Measurements from ENCODE around the gene ARMH3. TPM values are rescaled to one million over a fixed set of nuclear protein-coding genes. Genes with fewer than 3 reads are reported as not detected.

The ARMH3 gene
- total and polyA plus RNA-seq, 10 of the 15 experiments (the other 5 are each of a cell fraction or from before 2014, with no cell fraction given) = 13.0 to 33.0 (median 16.4) TPM

GRCh38 chr10:102064868-102065560 lies 9.0 kb upstream of the ARMH3 start, which contains the start of gene HPS6:
Gene HPS6, plus strand, starts transcription at chr10:102065349. Its CDS starts 126 bp downstream, at chr10:102065475.
- Histone ChIP-seq H3K9ac (ENCODE audit: control insufficient read depth, insufficient read depth, low read length) (peak within 1 kb of the TSS; percentile 87), H3K4me3 (peak within 1 kb of the TSS; percentile 90), H3K4me1 (ENCODE audit: control insufficient read depth, insufficient read depth, low read length) (peaks cover 7% of the 10 kb centered on the region), H3K9me3 (replicated peaks; ENCODE audit: control insufficient read depth, insufficient read depth, low read length) (no peaks in the 10 kb centered on the region), H4K20me1 (ENCODE audit: control insufficient read depth, insufficient read depth) (no peaks in the 10 kb centered on the region), H2AFZ (ENCODE audit: control insufficient read depth, low read depth, low read length) (peak within 1 kb of the TSS; percentile 89), H3K36me3 (ENCODE audit: control insufficient read depth in 2 of 2, insufficient read depth in 2 of 2, low read length in 1 of 2) (no peaks in the 10 kb centered on the region), H3K79me2 (ENCODE audit: control insufficient read depth, insufficient read depth, low read length) (peaks cover 20% of the 10 kb centered on the region), H3K4me2 (ENCODE audit: control insufficient read depth, insufficient read depth) (peak within 1 kb of the TSS; percentile 96), H3K27ac (ENCODE audit: control insufficient read depth, insufficient read depth) (peak within 1 kb of the TSS; percentile 73), H3K27me3 (replicated peaks in 1 of 2; ENCODE audit: control insufficient read depth in 2 of 2, insufficient read depth in 2 of 2, low read length in 1 of 2) (no peaks in the 10 kb centered on the region)
- RAD21 ChIA-PET (ENCODE audit: unreplicated experiment) = interaction anchor here (1.0 to 4.2 kb wide), 3 partner anchors 55 to 224 kb away, joined by 3 to 20 read pairs (median 12); no protein-coding TSS in a partner anchor
- DNase-seq (ENCODE audit: low read depth, low spot score) (peak; percentile 61), ATAC-seq (peak; percentile 98), FAIRE-seq (peak; percentile 78)
- BruUV-seq (replicated peaks) = no TSS peak
- CTCF ChIA-PET = interaction anchor here (1.1 to 12.2 kb wide), 3 partner anchors 12 to 225 kb away, joined by 4 to 159 read pairs (median 4); no protein-coding TSS in a partner anchor
- under 1% methylated on average over 42 of the region's 61 CpGs for WGBS (ENCODE audit: insufficient coverage, insufficient replicate concordance, low lambda C conversion rate, missing lambda C conversion rate)
- in situ Hi-C loops (cut with MboI) = no loop called here
- intact Hi-C loops (cut with micrococcal nuclease; ENCODE audit: unreplicated experiment) = loop anchor here (1.0 kb wide), 1 partner anchor 9 kb away; the partner anchor contains the start of gene ARMH3
- SMC1A ChIA-PET (ENCODE audit: uncharacterized antibody, unreplicated experiment) = interaction anchor here (2.1 to 3.7 kb wide), 2 partner anchors 12 to 224 kb away, joined by 6 to 27 read pairs; no protein-coding TSS in a partner anchor
- POLR2A ChIA-PET = interaction anchor here (0.7 to 2.2 kb wide), 6 partner anchors 9 to 246 kb away, joined by 3 to 6 read pairs (median 4); partner anchors contain the start of gene ARMH3
- no peak for TF ChIP-seq PKNOX1 (IDR thresholded peaks at IDR 0.05)
- TF ChIP-seq REST (IDR thresholded peaks at IDR 0.05; ENCODE audit: low read depth, low read length) = no peak
- peak; percentile 29; the same call in 1 of the 2 replicates for TF ChIP-seq NRF1 (conservative IDR thresholded peaks at IDR 0.05; ENCODE audit: low read depth, low read length)
- TF ChIP-seq ZBTB11 (CRISPR knock-in tag; IDR thresholded peaks at IDR 0.05) = no peak
- peak; percentile 91 for TF ChIP-seq MXI1 (IDR thresholded peaks at IDR 0.05; ENCODE audit: low read depth, low read length)
- TF ChIP-seq PBX3 (IDR thresholded peaks at IDR 0.05; ENCODE audit: insufficient replicate concordance, low read depth, low read length) = no peak
- no peak for TF ChIP-seq ZSCAN29 (IDR thresholded peaks at IDR 0.05)
- TF ChIP-seq BACH1 (IDR thresholded peaks at IDR 0.05; ENCODE audit: borderline replicate concordance) = 0 out of 2 replicates have a peak, but pooled peaks have one; percentile 54
- TF ChIP-seq SPI1 (IDR thresholded peaks at IDR 0.05; ENCODE audit: borderline replicate concordance, insufficient read depth, low read depth, low read length) = 0 out of 2 replicates have a peak, but pooled peaks have one; percentile 14
